H9 (cell line): ENCODE results near the gene TMEM107. TPM values are rescaled to one million over a fixed set of nuclear protein-coding genes. Genes with fewer than 3 reads are reported as not detected.
A peak's percentile ranks its signal among the peaks of the same experiment; 100 is the strongest.

ENCODE experiments used
- DNase-seq: peaks from one replicate; pipeline ENCODE4 v3.0.0-alpha.2; 2017
- H2AFZ ChIP-seq: one replicate; pipeline ENCODE4 v1.6.1; 2013; ENCODE audit warnings: mild to moderate bottlenecking, low read length, control low read depth, moderate library complexity
- H2AK5ac ChIP-seq: 2 replicates; pipeline ENCODE4 v1.6.1; 2013; ENCODE audit warnings: low read length, control low read depth, mixed read lengths; ENCODE audit not compliant: insufficient read length
- H2BK120ac ChIP-seq: one replicate; pipeline ENCODE4 v1.6.1; 2013; ENCODE audit warnings: low read depth, mild to moderate bottlenecking, low read length, control low read depth, inconsistent platforms; ENCODE audit not compliant: poor library complexity, severe bottlenecking
- H2BK12ac ChIP-seq: 2 replicates; pipeline ENCODE4 v1.6.1; 2013; ENCODE audit warnings: low read length, control low read depth, mixed read lengths, low read depth; ENCODE audit not compliant: insufficient read length
- H2BK15ac ChIP-seq: 2 replicates; pipeline ENCODE4 v1.6.1; 2013; ENCODE audit warnings: low read depth, low read length, control low read depth
- H2BK20ac ChIP-seq: one replicate; pipeline ENCODE4 v1.6.1; 2013; ENCODE audit warnings: low read depth, mild to moderate bottlenecking, low read length, control low read depth, inconsistent platforms; ENCODE audit not compliant: poor library complexity, severe bottlenecking
- H2BK5ac ChIP-seq: 2 replicates; pipeline ENCODE4 v1.6.1; 2013; ENCODE audit warnings: low read length, control low read depth, mixed read lengths; ENCODE audit not compliant: insufficient read length
- H3K14ac ChIP-seq: 2 replicates; pipeline ENCODE4 v1.6.1; 2013; ENCODE audit warnings: low read length, control low read depth; ENCODE audit not compliant: insufficient read depth
- H3K18ac ChIP-seq: 2 replicates; pipeline ENCODE4 v1.6.1; 2013; ENCODE audit warnings: low read depth, mild to moderate bottlenecking, mixed read lengths, low read length, control low read depth; ENCODE audit not compliant: insufficient read length
- H3K23ac ChIP-seq: 2 replicates; pipeline ENCODE4 v1.6.1; 2013; ENCODE audit warnings: low read length, control low read depth, mixed read lengths, low read depth; ENCODE audit not compliant: insufficient read length
- H3K23me2 ChIP-seq: 2 replicates; pipeline ENCODE4 v1.6.1; 2013; ENCODE audit warnings: low read depth, mild to moderate bottlenecking, mixed read lengths, low read length, control low read depth; ENCODE audit not compliant: insufficient read length, poor library complexity, severe bottlenecking
- H3K27ac ChIP-seq: 2 replicates; pipeline ENCODE4 v1.5.1; 2013; ENCODE audit warnings: low read length, control low read depth, mixed read lengths, low read depth; ENCODE audit not compliant: insufficient read length
- H3K27me3 ChIP-seq: 2 replicates; pipeline ENCODE4 v1.6.1; 2013; ENCODE audit warnings: low read length, control low read depth, inconsistent platforms; ENCODE audit not compliant: insufficient read depth
- H3K4ac ChIP-seq: 2 replicates; pipeline ENCODE4 v1.6.1; 2013; ENCODE audit warnings: low read depth, mild to moderate bottlenecking, control low read depth, inconsistent platforms, low read length, moderate library complexity
- H3K4me1 ChIP-seq: 2 replicates; pipeline ENCODE4 v1.6.1; 2013; ENCODE audit warnings: low read length, control low read depth, inconsistent platforms; ENCODE audit not compliant: insufficient read depth
- H3K4me2 ChIP-seq: 2 replicates; pipeline ENCODE4 v1.6.1; 2013; ENCODE audit warnings: low read length, control low read depth, mixed read lengths; ENCODE audit not compliant: insufficient read length, insufficient read depth
- H3K56ac ChIP-seq: 2 replicates; pipeline ENCODE4 v1.6.1; 2013; ENCODE audit warnings: low read depth, mild to moderate bottlenecking, mixed read lengths, low read length, control low read depth; ENCODE audit not compliant: insufficient read length
- H3K79me1 ChIP-seq: 2 replicates; pipeline ENCODE4 v1.6.1; 2013; ENCODE audit warnings: low read depth, mild to moderate bottlenecking, moderate library complexity, low read length, control low read depth, inconsistent platforms; ENCODE audit not compliant: insufficient read depth, poor library complexity, severe bottlenecking
- H3K79me2 ChIP-seq: 2 replicates; pipeline ENCODE4 v1.6.1; 2013; ENCODE audit warnings: low read length, control low read depth, inconsistent platforms; ENCODE audit not compliant: insufficient read depth
- H3K9ac ChIP-seq: 2 replicates; pipeline ENCODE4 v1.6.1; 2013; ENCODE audit warnings: low read length, control low read depth, mixed read lengths; ENCODE audit not compliant: insufficient read length; ENCODE audit errors: extremely low read depth
- H3K9me3 ChIP-seq: one replicate; pipeline ENCODE4 v1.6.1; 2013; ENCODE audit warnings: low read depth, low read length, inconsistent platforms; ENCODE audit not compliant: control insufficient read depth
- H3T11ph ChIP-seq: one replicate; pipeline ENCODE4 v1.6.1; 2013; ENCODE audit warnings: mild to moderate bottlenecking, low read length, control low read depth, inconsistent platforms
- H4K20me1 ChIP-seq: one replicate; pipeline ENCODE4 v1.6.1; 2013; ENCODE audit not compliant: control insufficient read depth, insufficient read length, insufficient read depth
- H4K5ac ChIP-seq: 2 replicates; pipeline ENCODE4 v1.6.1; 2013; ENCODE audit warnings: low read depth, mild to moderate bottlenecking, mixed read lengths, low read length, control low read depth; ENCODE audit not compliant: insufficient read length
- H4K8ac ChIP-seq: replicated peaks from 2 replicates; pipeline ENCODE4 v1.6.1; 2013; ENCODE audit warnings: low read length, control low read depth, mixed read lengths, low read depth; ENCODE audit not compliant: insufficient read length
- H4K91ac ChIP-seq: 2 replicates; pipeline ENCODE4 v1.6.1; 2013; ENCODE audit warnings: low read depth, mild to moderate bottlenecking, moderate library complexity, mixed read lengths, low read length, control low read depth; ENCODE audit not compliant: insufficient read length
- H3K27ac Mint-ChIP-seq, 3 experiments: 2 replicates in 2 of 3; 3 replicates in 1 of 3; pipeline ENCODE4 v1.8.0; 2020 to 2021; ENCODE audit warnings: mixed read lengths in 3 of 3, mild to moderate bottlenecking in 1 of 3, moderate library complexity in 1 of 3
- H3K27me3 Mint-ChIP-seq: 2 replicates; pipeline ENCODE4 v1.8.0; 2021; ENCODE audit warnings: low read depth, mild to moderate bottlenecking, moderate library complexity, mixed read lengths
- H3K36me3 Mint-ChIP-seq, 3 experiments: 2 replicates in 2 of 3; 3 replicates in 1 of 3; pipeline ENCODE4 v1.8.0; 2020 to 2021; ENCODE audit warnings: low read depth in 3 of 3, mixed read lengths in 3 of 3; ENCODE audit not compliant: insufficient read depth in 1 of 3
- H3K4me1 Mint-ChIP-seq, 2 experiments: 2 replicates each; pipeline ENCODE4 v1.8.0; 2020; ENCODE audit warnings: mixed read lengths in 2 of 2
- H3K4me3 Mint-ChIP-seq, 2 experiments: 2 replicates in 1 of 2; 3 replicates in 1 of 2; pipeline ENCODE4 v1.8.0; 2020 to 2021; ENCODE audit warnings: mild to moderate bottlenecking in 2 of 2, mixed read lengths in 2 of 2, moderate library complexity in 1 of 2
- H3K9me3 Mint-ChIP-seq, 2 experiments: 2 replicates in 1 of 2; 3 replicates in 1 of 2; pipeline ENCODE4 v1.8.0; 2020; ENCODE audit warnings: mild to moderate bottlenecking in 2 of 2, mixed read lengths in 2 of 2, moderate library complexity in 1 of 2
- CTCF ChIP-seq: fragments of 200-600 bp; sonication (generic); conservative IDR thresholded peaks from 3 replicates; pipeline ENCODE4 v1.8.0; 2021; ENCODE audit warnings: antibody characterized with exemption, mild to moderate bottlenecking
- WGBS: extraction: QIAGEN DNeasy Blood & Tissue Kit; methylation state at CpG from one replicate; pipeline ENCODE4 v1.1.7; 2013; ENCODE audit warnings: missing lambda C conversion rate, low lambda C conversion rate, mixed read lengths; ENCODE audit not compliant: insufficient read length; ENCODE audit errors: extremely low coverage; 5-methylcytosine and 5-hydroxymethylcytosine counted together
- total RNA-seq: library from RNA; stranded (reverse); gene quantifications from 2 replicates; pipeline ENCODE4 v1.2.1, GENCODE V29; 2021

The TMEM107 gene
- total RNA-seq, 1 experiment from 2014 or later, result 12.7 TPM

- Histone ChIP-seq H3K18ac (peak overlapping the region; percentile 59), H3K9me3 (no peaks in the 10 kb centered on the region), H4K5ac (no peak overlapping the region), H3K14ac (0 out of 2 replicates have a peak overlapping the region, but pooled peaks have one; percentile 3), H3K79me2 (no peaks in the 10 kb centered on the region), H3K4me2 (peak overlapping the region; percentile 87), H3K27me3 (no peaks in the 10 kb centered on the region), H4K8ac (no peak overlapping the region), H3T11ph (no peak overlapping the region), H3K9ac (peak overlapping the region; percentile 82), H2BK5ac (no peak overlapping the region), H2BK15ac (no peak overlapping the region), H2BK20ac (no peak overlapping the region), H3K23me2 (peaks cover 18% of the 10 kb centered on the region), H3K27ac (no peak overlapping the region), H2AK5ac (no peak overlapping the region), H2AFZ (no peak overlapping the region), H3K4ac (no peak overlapping the region), H4K91ac (no peak overlapping the region), H2BK120ac (no peak overlapping the region), H2BK12ac (no peak overlapping the region), H3K4me1 (peaks cover 5% of the 10 kb centered on the region), H4K20me1 (no peaks in the 10 kb centered on the region), H3K79me1 (peaks cover 2% of the 10 kb centered on the region), H3K56ac (no peak overlapping the region), H3K23ac (no peak overlapping the region)
- Mint-ChIP-seq H3K27ac (peak overlapping the region; percentile 56 to 95 (median 93); a peak in 5 of 7 replicates), H3K4me1 (peaks cover 21 to 25% of the 10 kb centered on the region in 2 experiments), H3K9me3 (no peaks in the 10 kb centered on the region), H3K36me3 (peaks cover 25 to 37% (median 33%) of the 10 kb centered on the region in 3 experiments), H3K4me3 (peak overlapping the region; percentile 90 to 97), H3K27me3 (peaks cover 3% of the 10 kb centered on the region)
- peak; percentile 87 for DNase-seq
- no CpG with 5 or more reads among the region's 38 CpGs for WGBS
- no peak for TF ChIP-seq CTCF
Observed at GRCh38 chr17:8151120-8151640, 25.0 kb downstream of the TMEM107 start.
